Brain microvascular endothelial cell (primary cell): Measurements from ENCODE around the gene SEMA3D.
A peak's percentile ranks its signal among the peaks of the same experiment; 100 is the strongest.

ENCODE experiments used
- DNase-seq: peaks from one replicate; pipeline ENCODE4 v3.0.0-alpha.2; 2020
- H3K27ac ChIP-seq: fragments of 250-450 bp; sonication (Bioruptor Pico); 2 replicates; pipeline ENCODE4 v1.5.1; 2020; ENCODE audit warnings: mild to moderate bottlenecking, moderate library complexity
- H3K27me3 ChIP-seq: fragments of 250-450 bp; sonication (Bioruptor Pico); replicated peaks from 2 replicates; pipeline ENCODE4 v1.5.1; 2020; ENCODE audit warnings: mild to moderate bottlenecking
- H3K36me3 ChIP-seq: fragments of 250-450 bp; sonication (Bioruptor Pico); replicated peaks from 2 replicates; pipeline ENCODE4 v1.5.1; 2020; ENCODE audit warnings: mild to moderate bottlenecking
- H3K4me3 ChIP-seq: 2 replicates; pipeline ENCODE4 v1.5.1; 2011; ENCODE audit warnings: low read depth, mild to moderate bottlenecking, control low read depth, low read length, moderate library complexity
- in situ Hi-C: cut with HindIII; loops from 2 replicates; pipeline ENCODE4 v1.10.0; 2017; ENCODE audit warnings: low sequenced_read_pairs, low pct_ligation_motif_present
- TF ChIP-seq, protein P1 (sequence below): IDR thresholded peaks from 2 replicates; pipeline ENCODE4 v1.5.1; 2011; ENCODE audit warnings: low read depth, mild to moderate bottlenecking, moderate library complexity, low read length, control low read depth, inconsistent platforms; ENCODE audit errors: missing control alignments

Gene SEMA3D

DNA sequence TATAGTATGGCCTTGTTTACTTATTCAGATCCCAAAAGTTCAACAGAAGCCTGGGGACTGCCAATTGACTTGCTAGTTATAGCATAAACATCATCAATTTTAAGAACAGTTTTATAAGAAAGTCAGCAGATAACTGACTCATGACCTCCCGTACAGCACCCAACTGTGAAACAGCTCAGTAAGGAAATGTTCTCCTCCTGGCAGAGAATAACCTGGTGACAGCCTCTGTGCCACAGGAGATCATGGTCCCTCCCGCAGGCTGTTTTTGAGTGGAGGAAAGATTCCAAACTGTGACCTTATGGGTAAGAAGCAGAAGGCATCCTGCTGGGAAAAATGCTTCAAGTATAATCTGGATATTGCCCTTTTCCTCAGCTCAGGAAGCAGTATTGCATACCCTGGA, 182.5 kb downstream of the SEMA3D start:
- Histone ChIP-seq H3K36me3 (no peaks in the 10 kb centered on the region), H3K27ac (no peak overlapping the region), H3K4me3 (no peak overlapping the region), H3K27me3 (no peaks in the 10 kb centered on the region)
- peak; percentile 23 for DNase-seq
- TF ChIP-seq, protein P1, sequence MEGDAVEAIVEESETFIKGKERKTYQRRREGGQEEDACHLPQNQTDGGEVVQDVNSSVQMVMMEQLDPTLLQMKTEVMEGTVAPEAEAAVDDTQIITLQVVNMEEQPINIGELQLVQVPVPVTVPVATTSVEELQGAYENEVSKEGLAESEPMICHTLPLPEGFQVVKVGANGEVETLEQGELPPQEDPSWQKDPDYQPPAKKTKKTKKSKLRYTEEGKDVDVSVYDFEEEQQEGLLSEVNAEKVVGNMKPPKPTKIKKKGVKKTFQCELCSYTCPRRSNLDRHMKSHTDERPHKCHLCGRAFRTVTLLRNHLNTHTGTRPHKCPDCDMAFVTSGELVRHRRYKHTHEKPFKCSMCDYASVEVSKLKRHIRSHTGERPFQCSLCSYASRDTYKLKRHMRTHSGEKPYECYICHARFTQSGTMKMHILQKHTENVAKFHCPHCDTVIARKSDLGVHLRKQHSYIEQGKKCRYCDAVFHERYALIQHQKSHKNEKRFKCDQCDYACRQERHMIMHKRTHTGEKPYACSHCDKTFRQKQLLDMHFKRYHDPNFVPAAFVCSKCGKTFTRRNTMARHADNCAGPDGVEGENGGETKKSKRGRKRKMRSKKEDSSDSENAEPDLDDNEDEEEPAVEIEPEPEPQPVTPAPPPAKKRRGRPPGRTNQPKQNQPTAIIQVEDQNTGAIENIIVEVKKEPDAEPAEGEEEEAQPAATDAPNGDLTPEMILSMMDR = no peak
- in situ Hi-C loops = loop anchor here (25.0 kb wide), 1 partner anchor 517 kb away; no protein-coding TSS in a partner anchor

DNA sequence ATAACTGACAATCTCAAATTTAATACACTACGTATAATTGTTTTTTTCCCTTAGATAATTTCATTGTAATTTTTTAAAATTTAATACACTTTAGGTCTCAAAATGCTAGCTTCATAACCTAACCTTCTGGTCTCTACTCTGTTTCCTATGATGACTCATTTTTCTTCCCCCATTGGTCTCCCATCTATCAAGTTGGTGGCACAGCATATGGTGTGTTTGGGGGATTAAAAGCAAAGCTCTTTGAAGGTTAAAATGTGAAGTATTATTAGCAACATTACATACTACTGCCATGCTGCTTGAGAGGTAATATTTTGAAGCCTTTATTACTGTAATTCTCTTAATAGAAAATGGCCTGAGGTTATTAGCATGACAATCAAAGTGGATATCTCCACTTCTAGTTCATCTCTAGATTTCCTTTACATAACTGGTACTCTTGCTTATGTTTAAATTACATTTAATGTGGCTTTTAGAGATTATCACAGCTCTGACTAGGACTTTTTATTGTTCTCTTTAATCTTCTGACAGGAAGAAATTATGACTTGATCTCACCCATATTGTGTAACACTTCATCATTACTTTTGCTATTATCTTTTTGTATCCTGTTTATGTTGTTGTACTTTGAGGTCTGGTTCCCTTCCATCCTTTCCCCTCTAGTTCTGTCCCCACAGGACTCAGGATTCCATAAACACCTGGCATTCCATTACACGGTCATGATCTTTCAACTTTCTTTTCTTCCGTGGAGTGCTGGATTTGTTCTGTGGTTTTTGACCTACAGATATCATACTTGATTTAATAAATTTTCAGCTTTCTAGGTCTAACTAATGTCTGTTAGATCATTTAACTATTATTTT, 185.1 kb downstream of the SEMA3D start:
- H3K36me3 ChIP-seq = no peaks in the 10 kb centered on the region
- H3K27ac ChIP-seq = no peak overlapping the region
- in situ Hi-C loops = loop anchor here (25.0 kb wide), 1 partner anchor 514 kb away; no protein-coding TSS in a partner anchor

DNA sequence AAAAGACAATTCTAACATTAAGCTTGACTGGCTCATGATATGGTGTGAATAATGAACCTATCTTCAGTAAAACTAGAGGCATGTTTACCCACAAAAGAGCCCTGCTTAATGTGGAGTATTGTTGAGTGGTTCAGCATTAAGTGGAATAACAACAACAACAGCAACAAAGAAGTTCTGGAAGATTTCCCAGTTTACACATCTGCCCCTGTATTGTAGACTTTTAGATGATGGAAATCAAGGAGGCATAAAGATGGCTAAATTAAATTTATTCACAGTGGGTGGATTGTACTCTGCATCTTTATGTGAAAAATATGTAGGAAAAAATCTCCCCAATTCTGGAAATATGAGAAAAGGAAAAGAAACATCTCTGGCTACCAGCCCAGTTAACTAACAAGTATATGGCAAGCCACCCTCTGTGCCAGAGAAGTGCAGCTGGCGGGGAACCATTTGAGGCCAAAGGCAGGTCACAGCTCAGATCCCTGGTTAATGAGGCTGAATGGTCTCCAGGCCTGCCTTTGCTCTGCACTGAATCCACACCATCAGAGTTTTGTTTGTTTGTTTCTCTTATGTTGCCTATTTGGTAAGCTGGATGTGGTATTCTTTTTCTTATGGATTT, 186.0 kb downstream of the SEMA3D start:
- Histone ChIP-seq H3K36me3 (no peaks in the 10 kb centered on the region), H3K4me3 (no peak overlapping the region), H3K27me3 (no peaks in the 10 kb centered on the region), H3K27ac (no peak overlapping the region)
- in situ Hi-C loops = loop anchor here (25.0 kb wide), 1 partner anchor 514 kb away; no protein-coding TSS in a partner anchor
- no peak for DNase-seq
- TF ChIP-seq, protein P1 = no peak

More for the DNA sequence above, 185.1 kb downstream of the SEMA3D start:
- DNase-seq = no peak
- TF ChIP-seq, protein P1 = no peak
- no peak overlapping the region for H3K4me3 ChIP-seq
- H3K27me3 ChIP-seq = no peaks in the 10 kb centered on the region

DNA sequence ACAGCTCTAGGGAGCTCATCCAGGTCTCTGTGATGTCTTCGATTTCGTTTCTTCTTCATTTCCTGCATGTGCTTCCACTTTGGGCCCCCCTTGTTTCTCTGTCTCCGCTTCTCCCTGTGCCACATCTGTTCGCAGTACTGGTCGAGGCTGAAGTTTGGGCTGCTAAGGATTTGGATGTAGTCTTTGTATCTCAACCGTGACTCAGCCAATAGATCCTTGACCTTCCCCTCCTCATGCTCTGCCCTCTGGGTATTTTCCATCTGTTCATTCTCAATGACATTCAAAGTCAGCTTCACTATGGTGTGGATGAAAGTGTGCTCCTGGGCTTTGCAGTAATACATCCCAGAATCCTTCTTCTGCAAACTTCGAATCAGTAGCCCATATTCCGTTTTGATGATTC, 187.4 kb downstream of the SEMA3D start:
- no peak for DNase-seq
- TF ChIP-seq, protein P1 = no peak
- Histone ChIP-seq H3K36me3 (no peaks in the 10 kb centered on the region), H3K27me3 (no peaks in the 10 kb centered on the region), H3K27ac (no peak overlapping the region), H3K4me3 (no peak overlapping the region)
- in situ Hi-C loops = no loop called here

DNA sequence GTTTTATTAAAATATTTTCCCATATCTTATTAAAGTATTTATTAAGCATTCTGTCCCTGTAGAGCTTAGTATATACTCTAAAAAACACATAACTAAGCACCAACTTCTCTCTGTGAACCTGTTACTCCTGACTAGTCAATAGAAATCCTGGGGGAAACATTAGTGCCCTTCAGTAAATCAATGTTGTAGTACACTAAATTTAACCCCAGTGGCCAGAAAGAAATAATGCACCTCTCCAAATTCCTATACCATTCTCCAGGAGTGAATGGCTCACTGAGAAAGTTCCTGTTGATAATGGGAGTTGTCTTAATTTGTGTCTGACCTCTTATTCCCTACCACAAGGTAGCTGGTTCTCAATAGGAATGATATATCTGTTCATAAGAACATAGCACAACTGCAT, 188.2 kb downstream of the SEMA3D start:
- TF ChIP-seq, protein P1 = peak; percentile 24
- in situ Hi-C loops = no loop called here

More for the DNA sequence above, 188.2 kb downstream of the SEMA3D start:
- no peak overlapping the region for H3K4me3 ChIP-seq
- no peaks in the 10 kb centered on the region for H3K27me3 ChIP-seq
- no peaks in the 10 kb centered on the region for H3K36me3 ChIP-seq
- no peak for DNase-seq
- no peak overlapping the region for H3K27ac ChIP-seq
